AG04449 (cell line): ENCODE results near the gene SBK3.
"Not testable (repeated sequence)": the region's sequence is repeated elsewhere in the genome, so short reads cannot be mapped to it uniquely, and the experiment has no call there.

Source experiments
- CTCF ChIA-PET: fragments of 350-600 bp; formaldehyde crosslinking; extraction: SDS; loops from one replicate; lab custom pipeline; 2021; ENCODE audit warnings: antibody characterized with exemption; lab: Yijun Ruan, JAX
- POLR2A ChIA-PET: fragments of 400-600, 350-600 bp; formaldehyde crosslinking; extraction: SDS; loops from one replicate; lab custom pipeline; 2020; ENCODE audit warnings: antibody characterized with exemption, inconsistent platforms; lab: Yijun Ruan, JAX
- DNase-seq: peaks from one replicate; pipeline ENCODE4 v3.0.0-alpha.2; 2010; ENCODE audit warnings: low read depth, low spot score
- H3K4me3 ChIP-seq: 2 replicates; pipeline ENCODE4 v1.5.1; 2011; ENCODE audit warnings: low read depth, mild to moderate bottlenecking, control low read depth, low read length
- TF ChIP-seq, protein P1 (sequence below): IDR thresholded peaks from one replicate; pipeline ENCODE4 v1.5.1; 2011; ENCODE audit warnings: mild to moderate bottlenecking, moderate library complexity, low read length, control low read depth, inconsistent platforms; ENCODE audit not compliant: insufficient read depth; ENCODE audit errors: missing control alignments

Gene SBK3

DNA sequence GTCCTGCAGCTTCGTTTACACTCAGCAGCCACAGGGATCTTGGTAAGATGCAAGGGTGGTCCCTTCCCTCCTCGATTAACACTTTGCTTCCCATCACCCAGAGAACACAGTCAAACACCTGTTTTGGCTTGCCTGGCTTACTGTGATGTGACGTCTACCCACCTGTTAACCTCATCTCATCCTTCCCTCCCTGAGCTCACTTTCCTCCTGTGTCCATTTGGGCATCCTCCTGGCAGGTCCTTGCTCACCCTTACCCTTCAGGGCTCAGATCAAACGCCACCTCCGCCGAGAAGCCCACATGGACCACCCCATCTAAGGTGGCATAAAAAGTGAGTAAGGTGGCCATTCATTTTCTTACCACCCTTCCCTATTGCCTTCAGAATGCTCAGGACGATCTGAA lies 44.8 kb upstream of the SBK3 start:
- CTCF ChIA-PET: interaction anchor here (2.3 kb wide), 1 partner anchor 16 kb away, joined by 6 read pairs; no protein-coding TSS in a partner anchor
- POLR2A ChIA-PET: no interaction called here

DNA sequence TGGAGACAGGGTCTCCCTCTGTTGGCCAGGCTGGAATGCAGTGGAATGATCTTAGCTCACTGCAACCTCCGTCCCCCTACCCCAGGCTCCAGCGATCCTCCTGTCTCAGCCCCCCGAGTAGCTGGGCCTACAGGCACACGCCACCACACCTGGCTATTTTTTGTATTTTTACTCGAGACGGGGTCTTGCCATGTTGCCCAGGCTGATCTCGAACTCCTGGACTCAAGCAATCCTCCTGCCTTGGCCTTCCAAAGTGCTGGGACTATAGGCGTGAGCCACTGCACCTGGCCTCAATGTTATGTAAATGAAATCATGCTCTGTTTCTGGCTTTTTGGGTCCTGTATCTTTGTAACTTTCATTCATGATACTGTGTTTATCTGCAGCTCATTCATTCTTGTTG lies 43.4 kb upstream of the SBK3 start:
- no peak for DNase-seq
- TF ChIP-seq, protein P1, sequence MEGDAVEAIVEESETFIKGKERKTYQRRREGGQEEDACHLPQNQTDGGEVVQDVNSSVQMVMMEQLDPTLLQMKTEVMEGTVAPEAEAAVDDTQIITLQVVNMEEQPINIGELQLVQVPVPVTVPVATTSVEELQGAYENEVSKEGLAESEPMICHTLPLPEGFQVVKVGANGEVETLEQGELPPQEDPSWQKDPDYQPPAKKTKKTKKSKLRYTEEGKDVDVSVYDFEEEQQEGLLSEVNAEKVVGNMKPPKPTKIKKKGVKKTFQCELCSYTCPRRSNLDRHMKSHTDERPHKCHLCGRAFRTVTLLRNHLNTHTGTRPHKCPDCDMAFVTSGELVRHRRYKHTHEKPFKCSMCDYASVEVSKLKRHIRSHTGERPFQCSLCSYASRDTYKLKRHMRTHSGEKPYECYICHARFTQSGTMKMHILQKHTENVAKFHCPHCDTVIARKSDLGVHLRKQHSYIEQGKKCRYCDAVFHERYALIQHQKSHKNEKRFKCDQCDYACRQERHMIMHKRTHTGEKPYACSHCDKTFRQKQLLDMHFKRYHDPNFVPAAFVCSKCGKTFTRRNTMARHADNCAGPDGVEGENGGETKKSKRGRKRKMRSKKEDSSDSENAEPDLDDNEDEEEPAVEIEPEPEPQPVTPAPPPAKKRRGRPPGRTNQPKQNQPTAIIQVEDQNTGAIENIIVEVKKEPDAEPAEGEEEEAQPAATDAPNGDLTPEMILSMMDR: no peak
- H3K4me3 ChIP-seq: no peak overlapping the region
- CTCF ChIA-PET: interaction anchor here (1.6 to 2.3 kb wide), 3 partner anchors 10 to 18 kb away, joined by 4 to 6 read pairs (median 6); partner anchors contain the start of genes FIZ1 and ZNF865
- POLR2A ChIA-PET: no interaction called here

More for the DNA sequence above, 44.8 kb upstream of the SBK3 start:
- no peak overlapping the region for H3K4me3 ChIP-seq
- TF ChIP-seq, protein P1: no peak
- DNase-seq: no peak

DNA sequence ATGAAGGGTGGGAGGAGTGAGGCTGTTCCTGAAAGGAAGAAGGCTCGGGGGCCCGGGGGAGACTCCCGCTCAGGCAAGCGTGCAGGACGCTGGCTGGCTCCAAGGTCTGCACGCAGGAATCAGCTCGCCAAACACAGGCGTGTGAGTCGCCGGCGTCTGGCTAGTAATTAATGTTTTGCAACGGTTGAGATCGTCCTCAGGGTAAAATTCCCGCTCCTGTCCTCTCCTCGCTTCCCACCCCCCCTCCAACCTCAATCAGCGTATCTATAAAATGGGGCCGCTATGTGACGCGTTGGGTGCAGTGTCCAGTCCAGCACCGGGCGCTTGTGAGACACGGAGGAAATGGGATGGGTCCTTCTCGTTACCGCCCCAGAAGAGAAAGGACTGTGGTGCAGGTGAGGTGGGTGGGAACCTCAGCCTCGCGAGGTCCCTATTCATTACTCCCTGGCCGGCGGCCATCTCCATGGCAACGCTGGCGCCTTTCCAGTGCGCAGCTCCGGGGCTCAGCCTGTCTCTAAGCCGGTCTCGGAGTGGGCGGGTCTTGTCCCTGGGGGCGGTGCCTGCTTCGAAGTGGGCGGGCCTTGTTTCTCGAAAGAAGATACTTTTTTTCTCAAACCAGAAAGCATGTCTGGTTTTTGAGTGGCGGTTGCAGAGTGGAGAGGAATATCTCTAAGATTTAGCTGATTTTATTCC lies 41.8 kb upstream of the SBK3 start:
- POLR2A ChIA-PET: interaction anchor here (0.6 to 0.7 kb wide), 2 partner anchors 12 to 29 kb away, joined by 3 read pairs; partner anchors contain the start of gene FIZ1
- no peak for DNase-seq
- peak overlapping the region; percentile 53 for H3K4me3 ChIP-seq
- TF ChIP-seq, protein P1: no peak
- CTCF ChIA-PET: interaction anchor here (0.6 to 1.9 kb wide), 7 partner anchors 12 to 83 kb away, joined by 3 to 6 read pairs (median 4); partner anchors contain the start of genes FIZ1 and ZNF865

DNA sequence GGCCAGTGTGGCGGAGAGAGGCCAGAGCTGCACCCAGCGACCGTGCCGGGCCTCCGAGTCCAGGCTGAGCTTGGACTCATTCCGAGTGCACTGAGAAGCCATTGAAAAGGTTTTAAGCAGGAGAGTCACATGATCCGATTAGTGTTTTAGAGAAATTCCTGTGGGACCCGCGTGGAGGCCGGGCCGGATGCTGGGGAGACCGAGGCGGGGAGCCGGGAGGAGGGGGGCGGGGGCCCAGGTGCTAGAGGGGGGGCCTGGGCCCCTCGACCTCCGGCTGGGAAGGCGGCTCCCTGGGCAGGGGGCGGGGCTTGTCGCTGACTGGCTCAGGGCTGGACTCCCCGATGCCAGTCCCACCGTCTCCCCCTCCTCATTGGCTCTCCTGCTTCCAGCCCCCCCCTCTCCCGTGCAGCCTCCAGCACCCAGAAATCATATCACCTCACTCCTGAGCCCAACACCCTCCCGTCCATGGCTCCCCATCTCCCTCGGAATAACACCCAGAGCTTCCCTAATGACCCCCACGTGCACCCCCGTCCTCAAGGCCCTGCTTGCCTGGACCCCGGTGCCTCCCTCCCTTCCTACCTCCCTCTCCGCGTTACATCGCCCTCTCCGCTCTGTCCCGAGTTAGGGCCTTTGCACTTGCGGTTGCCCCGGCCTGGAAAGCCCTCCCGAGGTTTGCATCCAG lies 40.5 kb upstream of the SBK3 start:
- ChIA-PET CTCF (interaction anchor here (0.6 to 2.0 kb wide), 7 partner anchors 13 to 425 kb away, joined by 3 to 6 read pairs (median 5); partner anchors contain the start of gene ZNF865), POLR2A (interaction anchor here (0.7 to 1.3 kb wide), 2 partner anchors 13 to 18 kb away, joined by 3 to 5 read pairs; partner anchors contain the start of gene FIZ1)
- peak overlapping the region; percentile 47 for H3K4me3 ChIP-seq
- no peak for DNase-seq
- TF ChIP-seq, protein P1: no peak

DNA sequence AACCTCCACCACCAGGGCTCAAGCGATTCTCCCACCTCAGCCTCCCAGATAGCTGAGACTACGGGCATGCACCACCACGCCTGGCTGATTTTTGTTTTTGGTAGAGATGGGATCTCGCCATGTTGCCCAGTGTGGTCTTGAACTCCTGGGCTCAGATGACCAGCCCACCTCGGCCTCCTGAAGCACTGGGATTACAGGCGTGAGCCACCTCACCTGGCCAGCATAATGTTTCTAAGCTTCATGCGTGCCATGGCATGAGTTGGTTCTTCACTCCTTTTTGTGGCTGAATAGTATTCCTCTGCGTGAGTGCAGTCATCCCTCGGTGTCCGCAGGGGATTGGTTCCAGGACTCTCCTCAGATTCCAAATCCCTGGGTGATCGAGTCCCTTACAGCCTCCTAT lies 39.5 kb upstream of the SBK3 start:
- TF ChIP-seq, protein P1: no peak
- no peak overlapping the region for H3K4me3 ChIP-seq
- POLR2A ChIA-PET: interaction anchor here (0.7 kb wide), 1 partner anchor 81 kb away, joined by 3 read pairs; no protein-coding TSS in a partner anchor
- no peak for DNase-seq
- CTCF ChIA-PET: interaction anchor here (0.8 to 2.0 kb wide), 6 partner anchors 22 to 425 kb away, joined by 3 to 6 read pairs (median 4); no protein-coding TSS in a partner anchor

DNA sequence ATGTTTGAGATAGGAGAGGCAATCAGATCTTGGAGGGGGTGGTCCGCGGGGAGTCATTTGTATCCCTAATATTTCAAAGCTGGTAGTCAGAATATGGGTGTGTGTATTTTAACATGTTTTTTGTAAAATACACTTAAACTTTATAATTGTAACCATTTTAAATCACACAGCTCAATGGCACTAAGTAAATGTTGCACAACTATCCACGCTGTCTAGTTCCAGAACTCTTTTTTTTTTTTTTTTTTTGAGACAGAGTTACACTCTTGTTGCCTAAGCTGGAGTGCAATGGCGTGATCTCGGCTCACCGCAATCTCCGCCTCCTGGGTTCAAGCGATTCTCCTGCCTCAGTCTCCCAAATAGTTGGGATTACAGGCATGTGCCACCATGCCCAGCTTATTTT lies 38.6 kb upstream of the SBK3 start:
- DNase-seq, POLR2A ChIA-PET, H3K4me3 ChIP-seq: not testable (repeated sequence)
- CTCF ChIA-PET: interaction anchor here (0.9 to 2.0 kb wide), 5 partner anchors 13 to 116 kb away, joined by 3 to 6 read pairs (median 3); no protein-coding TSS in a partner anchor

DNA sequence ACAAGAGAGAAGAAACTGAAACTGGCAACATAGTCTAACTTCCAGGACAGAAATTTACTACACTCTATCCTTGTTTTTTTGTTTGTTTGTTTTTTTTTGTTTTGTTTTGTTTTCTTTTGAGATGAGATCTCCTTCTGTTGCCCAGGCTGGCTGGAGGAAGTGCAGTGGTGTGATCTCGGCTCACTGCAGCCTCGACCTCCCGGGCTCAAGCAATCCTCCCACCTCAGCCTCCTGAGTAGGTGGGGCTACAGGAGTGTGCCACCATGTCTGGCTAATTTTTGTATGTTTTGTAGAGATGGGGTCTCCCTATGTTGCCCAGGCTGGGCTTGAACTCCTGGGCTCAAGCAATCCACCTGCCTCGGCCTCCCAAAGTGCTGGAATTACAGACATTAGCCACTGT lies 36.9 kb upstream of the SBK3 start:
- DNase-seq, POLR2A ChIA-PET, CTCF ChIA-PET, H3K4me3 ChIP-seq: not testable (repeated sequence)
